Neural cell (in vitro differentiated cells): Measurements from ENCODE around the gene NAP1L3.

Experiments used
- EZH2 ChIP-seq: fragments of 200-600, 300-800 bp; shearing (Covaris generic), sonication (generic); IDR thresholded peaks from 2 replicates; pipeline ENCODE4 v1.6.1; 2014; ENCODE audit warnings: antibody characterized with exemption, low read length, borderline replicate concordance, mild to moderate bottlenecking; ENCODE audit not compliant: insufficient read depth, poor library complexity, severe bottlenecking
- POLR2AphosphoS5 ChIP-seq: IDR thresholded peaks from 2 replicates; pipeline ENCODE4 v1.6.1; 2012

DNA sequence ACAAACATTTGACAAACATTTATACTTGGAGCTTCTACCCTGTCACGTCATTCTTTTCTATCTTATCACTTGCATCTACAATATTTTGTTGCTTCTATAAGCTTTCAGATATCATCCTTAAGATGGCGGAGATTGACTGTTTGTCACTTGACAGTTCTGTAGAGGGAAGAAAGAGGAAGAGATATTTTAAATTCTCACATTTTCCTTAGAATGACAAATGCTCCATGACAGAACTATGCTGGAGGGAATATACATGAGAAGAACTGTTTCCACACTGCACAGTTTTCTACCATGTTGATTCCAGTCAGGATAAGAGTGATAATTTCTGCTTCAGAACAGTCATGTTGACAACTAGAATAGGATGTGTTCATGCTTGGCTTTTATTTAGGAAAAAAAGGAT lies 30.3 kb upstream of the NAP1L3 start:
- no peak for TF ChIP-seq POLR2AphosphoS5
- no peak for TF ChIP-seq EZH2
